Activated T-helper 17 cell treated with anti-CD3 and anti-CD28 coated beads, Interleukin-2, amount 50 U/mL, for 72 hours (primary cell): Measurements from ENCODE around the gene RASD2. TPM values are rescaled to one million over a fixed set of nuclear protein-coding genes. Genes with fewer than 3 reads are reported as not detected.

Source experiments
- ATAC-seq: fragments of 150-1000 bp; cut with Tn5 transposase; replicated peaks from 2 replicates; pipeline ENCODE4 v1.10.0; 2021; ENCODE audit warnings: mild to moderate bottlenecking, moderate library complexity
- H3K27ac Mint-ChIP-seq: one replicate; pipeline ENCODE4 v1.8.0; 2022; ENCODE audit warnings: mixed read lengths
- H3K27me3 Mint-ChIP-seq: one replicate; pipeline ENCODE4 v1.8.0; 2022; ENCODE audit warnings: mixed read lengths
- H3K36me3 Mint-ChIP-seq: one replicate; pipeline ENCODE4 v1.8.0; 2022; ENCODE audit warnings: low read depth, mild to moderate bottlenecking, mixed read lengths
- H3K4me1 Mint-ChIP-seq: one replicate; pipeline ENCODE4 v1.8.0; 2022; ENCODE audit warnings: mixed read lengths
- H3K4me3 Mint-ChIP-seq: one replicate; pipeline ENCODE4 v1.8.0; 2022; ENCODE audit warnings: mild to moderate bottlenecking, mixed read lengths
- H3K9me3 Mint-ChIP-seq: one replicate; pipeline ENCODE4 v1.8.0; 2022; ENCODE audit warnings: mixed read lengths
- total RNA-seq, 2 donors: library from RNA; stranded (reverse); gene quantifications; one replicate each; pipeline ENCODE4 v1.2.3, GENCODE V29; 2022

Gene RASD2
- total RNA-seq, 2 donors from 2014 or later = 0.37 TPM; not detected in 1

- Mint-ChIP-seq H3K4me1 (no peaks in the 10 kb centered on the region), H3K36me3 (no peaks in the 10 kb centered on the region), H3K4me3 (no peak overlapping the region), H3K9me3 (no peaks in the 10 kb centered on the region), H3K27me3 (peaks cover 22% of the 10 kb centered on the region), H3K27ac (no peak overlapping the region)
- no peak for ATAC-seq
Observed at GRCh38 chr22:35542939-35543516, 2.4 kb downstream of the RASD2 start.

GRCh38 chr22:35543702-35544101 lies 3.1 kb downstream of the RASD2 start:
- no peak for ATAC-seq
- Mint-ChIP-seq H3K4me1 (no peaks in the 10 kb centered on the region), H3K9me3 (no peaks in the 10 kb centered on the region), H3K27me3 (peaks cover 22% of the 10 kb centered on the region), H3K27ac (no peak overlapping the region), H3K36me3 (no peaks in the 10 kb centered on the region), H3K4me3 (no peak overlapping the region)

- no peak for ATAC-seq
- Mint-ChIP-seq H3K27ac (no peak overlapping the region), H3K36me3 (no peaks in the 10 kb centered on the region), H3K4me3 (no peak overlapping the region), H3K4me1 (no peaks in the 10 kb centered on the region), H3K9me3 (no peaks in the 10 kb centered on the region), H3K27me3 (peaks cover 22% of the 10 kb centered on the region)
Observed at GRCh38 chr22:35544189-35544588, 3.6 kb downstream of the RASD2 start.

- peaks cover 22% of the 10 kb centered on the region for H3K27me3 Mint-ChIP-seq
- no peaks in the 10 kb centered on the region for H3K36me3 Mint-ChIP-seq
- no peak for ATAC-seq
- no peaks in the 10 kb centered on the region for H3K4me1 Mint-ChIP-seq
- H3K27ac Mint-ChIP-seq = no peak overlapping the region
- no peaks in the 10 kb centered on the region for H3K9me3 Mint-ChIP-seq
- H3K4me3 Mint-ChIP-seq = no peak overlapping the region
Observed at GRCh38 chr22:35544827-35545226, 4.2 kb downstream of the RASD2 start.

GRCh38 chr22:35546886-35547285 lies 6.3 kb downstream of the RASD2 start:
- Mint-ChIP-seq H3K36me3 (no peaks in the 10 kb centered on the region), H3K27me3 (peaks cover 17% of the 10 kb centered on the region), H3K4me3 (no peak overlapping the region), H3K4me1 (no peaks in the 10 kb centered on the region), H3K9me3 (no peaks in the 10 kb centered on the region), H3K27ac (no peak overlapping the region)
- ATAC-seq = no peak

GRCh38 chr22:35547987-35548721 lies 7.5 kb downstream of the RASD2 start:
- no peaks in the 10 kb centered on the region for H3K36me3 Mint-ChIP-seq
- no peak for ATAC-seq

GRCh38 chr22:35548722-35549112 lies 8.1 kb downstream of the RASD2 start:
- H3K4me1 Mint-ChIP-seq = peaks cover 7% of the 10 kb centered on the region
- no peak for ATAC-seq
- no peaks in the 10 kb centered on the region for H3K9me3 Mint-ChIP-seq
- H3K4me3 Mint-ChIP-seq = no peak overlapping the region
- H3K27ac Mint-ChIP-seq = no peak overlapping the region
- H3K27me3 Mint-ChIP-seq = peaks cover 7% of the 10 kb centered on the region
- H3K36me3 Mint-ChIP-seq = no peaks in the 10 kb centered on the region

More at GRCh38 chr22:35547987-35548721, 7.5 kb downstream of the RASD2 start:
- H3K4me1 Mint-ChIP-seq = peaks cover 7% of the 10 kb centered on the region
- no peak overlapping the region for H3K27ac Mint-ChIP-seq
- no peak overlapping the region for H3K4me3 Mint-ChIP-seq
- H3K9me3 Mint-ChIP-seq = no peaks in the 10 kb centered on the region
- peaks cover 12% of the 10 kb centered on the region for H3K27me3 Mint-ChIP-seq

GRCh38 chr22:35549328-35549727 lies 8.7 kb downstream of the RASD2 start:
- peaks cover 4% of the 10 kb centered on the region for H3K27me3 Mint-ChIP-seq
- H3K36me3 Mint-ChIP-seq = no peaks in the 10 kb centered on the region
- H3K9me3 Mint-ChIP-seq = no peaks in the 10 kb centered on the region
- no peak overlapping the region for H3K27ac Mint-ChIP-seq
- peaks cover 7% of the 10 kb centered on the region for H3K4me1 Mint-ChIP-seq
- H3K4me3 Mint-ChIP-seq = no peak overlapping the region
- ATAC-seq = no peak

GRCh38 chr22:35551549-35552177 lies 11.0 kb downstream of the RASD2 start:
- H3K4me3 Mint-ChIP-seq = no peak overlapping the region
- H3K27me3 Mint-ChIP-seq = no peaks in the 10 kb centered on the region
- no peaks in the 10 kb centered on the region for H3K9me3 Mint-ChIP-seq
- no peak overlapping the region for H3K27ac Mint-ChIP-seq
- no peaks in the 10 kb centered on the region for H3K36me3 Mint-ChIP-seq
- no peak for ATAC-seq
- peaks cover 7% of the 10 kb centered on the region for H3K4me1 Mint-ChIP-seq

GRCh38 chr22:35552196-35552842 lies 11.7 kb downstream of the RASD2 start:
- Mint-ChIP-seq H3K27ac (no peak overlapping the region), H3K27me3 (no peaks in the 10 kb centered on the region), H3K4me3 (peak overlapping the region; percentile 26), H3K36me3 (no peaks in the 10 kb centered on the region), H3K4me1 (peaks cover 7% of the 10 kb centered on the region), H3K9me3 (no peaks in the 10 kb centered on the region)
- ATAC-seq = peak; percentile 91

GRCh38 chr22:35552846-35553245 lies 12.2 kb downstream of the RASD2 start:
- H3K4me1 Mint-ChIP-seq = peaks cover 7% of the 10 kb centered on the region
- no peaks in the 10 kb centered on the region for H3K27me3 Mint-ChIP-seq
- peak overlapping the region; percentile 26 for H3K4me3 Mint-ChIP-seq
- no peak for ATAC-seq
- H3K36me3 Mint-ChIP-seq = no peaks in the 10 kb centered on the region
- H3K27ac Mint-ChIP-seq = no peak overlapping the region
- H3K9me3 Mint-ChIP-seq = no peaks in the 10 kb centered on the region

- no peak for ATAC-seq
- no peak overlapping the region for H3K27ac Mint-ChIP-seq
- H3K4me1 Mint-ChIP-seq = peaks cover 7% of the 10 kb centered on the region
- H3K9me3 Mint-ChIP-seq = no peaks in the 10 kb centered on the region
- H3K36me3 Mint-ChIP-seq = no peaks in the 10 kb centered on the region
- no peak overlapping the region for H3K4me3 Mint-ChIP-seq
- H3K27me3 Mint-ChIP-seq = no peaks in the 10 kb centered on the region
Observed at GRCh38 chr22:35553341-35553740, 12.7 kb downstream of the RASD2 start.

GRCh38 chr22:35554297-35554845 lies 13.7 kb downstream of the RASD2 start:
- Mint-ChIP-seq H3K9me3 (no peaks in the 10 kb centered on the region), H3K36me3 (no peaks in the 10 kb centered on the region), H3K4me3 (no peak overlapping the region), H3K27ac (no peak overlapping the region), H3K27me3 (no peaks in the 10 kb centered on the region), H3K4me1 (peaks cover 7% of the 10 kb centered on the region)
- ATAC-seq = no peak

GRCh38 chr22:35555483-35555890 lies 14.9 kb downstream of the RASD2 start:
- H3K27ac Mint-ChIP-seq = no peak overlapping the region
- H3K4me1 Mint-ChIP-seq = peaks cover 7% of the 10 kb centered on the region
- H3K4me3 Mint-ChIP-seq = no peak overlapping the region
- no peak for ATAC-seq
- no peaks in the 10 kb centered on the region for H3K9me3 Mint-ChIP-seq
- H3K36me3 Mint-ChIP-seq = no peaks in the 10 kb centered on the region
- H3K27me3 Mint-ChIP-seq = peaks cover 4% of the 10 kb centered on the region
